ENCODE data around the gene IMPDH1. TPM values are rescaled to one million over a fixed set of nuclear protein-coding genes. Genes with fewer than 3 reads are reported as not detected.

IMPDH1 gene
- total RNA-seq, 4 donors from 2014 or later = 43.1 to 68.5 (median 47.4) TPM

GRCh38 chr7:128394904-128395496 is 14.8 kb downstream of the IMPDH1 start:
- no peaks in the 10 kb centered on the region for H3K9me3 ChIP-seq
- H3K4me1 ChIP-seq = no peaks in the 10 kb centered on the region
- no peak for TF ChIP-seq CTCF (IDR thresholded peaks at IDR 0.05)
- TF ChIP-seq POLR2AphosphoS5 (IDR thresholded peaks at IDR 0.05) = no peak
- TF ChIP-seq EP300 (IDR thresholded peaks at IDR 0.05) = no peak
- TF ChIP-seq POLR2A (IDR thresholded peaks at IDR 0.05) = no peak
- DNase-seq (ENCODE audit: low spot score in 2 of 2) = no peak
- H3K27me3 ChIP-seq = no peaks in the 10 kb centered on the region
- H3K4me3 ChIP-seq = no peak overlapping the region
- no peak overlapping the region for H3K27ac ChIP-seq
- 96% methylated on average over 8 of the region's 16 CpGs for WGBS
- peaks cover 77% of the 10 kb centered on the region for H3K36me3 ChIP-seq

GRCh38 chr7:128393526-128394330 is 16.1 kb downstream of the IMPDH1 start:
- no peaks in the 10 kb centered on the region for H3K27me3 ChIP-seq
- H3K36me3 ChIP-seq = peaks cover 72% of the 10 kb centered on the region
- no peak overlapping the region for H3K4me3 ChIP-seq
- WGBS = 89% methylated on average over 18 of the region's 23 CpGs
- H3K27ac ChIP-seq = no peak overlapping the region
- no peaks in the 10 kb centered on the region for H3K9me3 ChIP-seq
- no peak for TF ChIP-seq CTCF (IDR thresholded peaks at IDR 0.05)
- no peak for TF ChIP-seq EP300 (IDR thresholded peaks at IDR 0.05)
- TF ChIP-seq POLR2AphosphoS5 (IDR thresholded peaks at IDR 0.05) = no peak
- no peak for TF ChIP-seq POLR2A (IDR thresholded peaks at IDR 0.05)
- no peaks in the 10 kb centered on the region for H3K4me1 ChIP-seq
- DNase-seq (ENCODE audit: low spot score in 2 of 2) = peak in 1 of 2 donors; percentile 76

- H3K9me3 ChIP-seq = no peaks in the 10 kb centered on the region
- no peak overlapping the region for H3K27ac ChIP-seq
- DNase-seq (ENCODE audit: low spot score in 2 of 2) = peak in 1 of 2 donors; percentile 60
- H3K36me3 ChIP-seq = peaks cover 63% of the 10 kb centered on the region
- H3K4me3 ChIP-seq = no peak overlapping the region
- peaks cover 3% of the 10 kb centered on the region for H3K4me1 ChIP-seq
- TF ChIP-seq POLR2A (IDR thresholded peaks at IDR 0.05) (no peak), CTCF (IDR thresholded peaks at IDR 0.05) (no peak), EP300 (IDR thresholded peaks at IDR 0.05) (no peak), POLR2AphosphoS5 (IDR thresholded peaks at IDR 0.05) (no peak)
- WGBS = 94% methylated on average over 11 of the region's 18 CpGs
- no peaks in the 10 kb centered on the region for H3K27me3 ChIP-seq
Measured at GRCh38 chr7:128392446-128393327, 17.1 kb downstream of the IMPDH1 start.

GRCh38 chr7:128391805-128392204 is 18.0 kb downstream of the IMPDH1 start:
- Histone ChIP-seq H3K4me3 (no peak overlapping the region), H3K27ac (no peak overlapping the region), H3K27me3 (no peaks in the 10 kb centered on the region), H3K4me1 (peaks cover 9% of the 10 kb centered on the region), H3K9me3 (no peaks in the 10 kb centered on the region), H3K36me3 (peaks cover 54% of the 10 kb centered on the region)
- 100% methylated on average over 5 of the region's 7 CpGs for WGBS
- TF ChIP-seq POLR2AphosphoS5 (IDR thresholded peaks at IDR 0.05) = no peak
- no peak for TF ChIP-seq EP300 (IDR thresholded peaks at IDR 0.05)
- TF ChIP-seq POLR2A (IDR thresholded peaks at IDR 0.05) = no peak
- TF ChIP-seq CTCF (IDR thresholded peaks at IDR 0.05) = no peak
- DNase-seq (ENCODE audit: low spot score in 2 of 2) = peak in 1 of 2 donors; percentile 47

Data from suprapubic skin (tissue), 4 donors.